ENCODE results near the gene SLC13A2.
A peak's percentile ranks its signal among the peaks of the same experiment; 100 is the strongest.

Gene SLC13A2

GRCh38 chr17:28544402-28545140 lies 71.1 kb downstream of the SLC13A2 start:
- Mint-ChIP-seq H3K36me3 (ENCODE audit: insufficient read depth) (peaks cover 5% of the 10 kb centered on the region), H3K9me3 (no peaks in the 10 kb centered on the region), H3K27me3 (no peaks in the 10 kb centered on the region), H3K4me1 (peaks cover 22% of the 10 kb centered on the region), H3K4me3 (no peak overlapping the region), H3K27ac (ENCODE audit: low read depth) (no peak overlapping the region)
- ATAC-seq (replicated peaks; ENCODE audit: extremely low read depth, poor library complexity, severe bottlenecking) (no peak), DNase-seq (ENCODE audit: low spot score in 2 of 2) (no peak)

GRCh38 chr17:28545141-28545503 lies 71.7 kb downstream of the SLC13A2 start:
- ATAC-seq (replicated peaks; ENCODE audit: extremely low read depth, poor library complexity, severe bottlenecking) = no peak
- no peak for DNase-seq (ENCODE audit: low spot score in 2 of 2)
- no peaks in the 10 kb centered on the region for H3K9me3 Mint-ChIP-seq
- peaks cover 28% of the 10 kb centered on the region for H3K4me1 Mint-ChIP-seq
- no peak overlapping the region for H3K27ac Mint-ChIP-seq (ENCODE audit: low read depth)
- H3K36me3 Mint-ChIP-seq (ENCODE audit: insufficient read depth) = peaks cover 6% of the 10 kb centered on the region
- no peaks in the 10 kb centered on the region for H3K27me3 Mint-ChIP-seq
- H3K4me3 Mint-ChIP-seq = no peak overlapping the region

GRCh38 chr17:28545787-28546415 lies 72.5 kb downstream of the SLC13A2 start:
- DNase-seq (ENCODE audit: low spot score in 2 of 2) = no peak
- Mint-ChIP-seq H3K4me3 (no peak overlapping the region), H3K36me3 (ENCODE audit: insufficient read depth) (peaks cover 4% of the 10 kb centered on the region), H3K27ac (ENCODE audit: low read depth) (no peak overlapping the region), H3K9me3 (no peaks in the 10 kb centered on the region), H3K27me3 (no peaks in the 10 kb centered on the region), H3K4me1 (peaks cover 36% of the 10 kb centered on the region)
- no peak for ATAC-seq (replicated peaks; ENCODE audit: extremely low read depth, poor library complexity, severe bottlenecking)

- ATAC-seq (replicated peaks; ENCODE audit: extremely low read depth, poor library complexity, severe bottlenecking) = no peak
- no peak for DNase-seq (ENCODE audit: low spot score in 2 of 2)
- H3K4me3 Mint-ChIP-seq = peak overlapping the region; percentile 11
- H3K27ac Mint-ChIP-seq (ENCODE audit: low read depth) = peak overlapping the region; percentile 95
- no peaks in the 10 kb centered on the region for H3K27me3 Mint-ChIP-seq
- peaks cover 8% of the 10 kb centered on the region for H3K36me3 Mint-ChIP-seq (ENCODE audit: insufficient read depth)
- no peaks in the 10 kb centered on the region for H3K9me3 Mint-ChIP-seq
- peaks cover 48% of the 10 kb centered on the region for H3K4me1 Mint-ChIP-seq
Measured at GRCh38 chr17:28547096-28547622, 73.7 kb downstream of the SLC13A2 start.
